Fibroblast of lung (primary cell): ENCODE measurements around the gene RND3. TPM values are rescaled to one million over a fixed set of nuclear protein-coding genes. Genes with fewer than 3 reads are reported as not detected.

ENCODE experiments used
- DNase-seq, 2 donors: peaks; one replicate each; pipeline versions ENCODE4 v3.0.0 to v3.0.0-alpha.2; 2010; ENCODE audit warnings: low read depth in 2 of 2
- H2AFZ ChIP-seq: 2 replicates; pipeline ENCODE4 v1.5.1; 2012; ENCODE audit warnings: low read length, control low read depth, inconsistent platforms
- H3K27ac ChIP-seq: 2 replicates; pipeline ENCODE4 v1.5.1; 2011; ENCODE audit warnings: low read length, control low read depth; ENCODE audit not compliant: insufficient read depth
- H3K27me3 ChIP-seq: 2 replicates; pipeline ENCODE4 v1.5.1; 2011; ENCODE audit warnings: mild to moderate bottlenecking, low read length; ENCODE audit not compliant: control insufficient read depth, insufficient read depth
- H3K36me3 ChIP-seq: 2 replicates; pipeline ENCODE4 v1.5.1; 2011; ENCODE audit warnings: low read length; ENCODE audit not compliant: control insufficient read depth, insufficient read depth
- H3K4me1 ChIP-seq: 2 replicates; pipeline ENCODE4 v1.5.1; 2011; ENCODE audit warnings: low read length; ENCODE audit not compliant: control insufficient read depth, insufficient read depth; ENCODE audit errors: extremely low read depth
- H3K4me2 ChIP-seq: 2 replicates; pipeline ENCODE4 v1.5.1; 2011; ENCODE audit warnings: low read length, control low read depth; ENCODE audit not compliant: insufficient read depth; ENCODE audit errors: extremely low read depth
- H3K4me3 ChIP-seq, 4 experiments: fragments of 200-600 bp in 1 of 4; sonication (generic) in 1 of 4; replicated peaks in 1 of 4; 2 replicates each; pipeline ENCODE4 v1.5.1; 2011 to 2016; ENCODE audit warnings: low read length in 4 of 4, low read depth in 3 of 4, mild to moderate bottlenecking in 3 of 4, control low read depth in 2 of 4, inconsistent platforms in 1 of 4, mixed read lengths in 1 of 4; ENCODE audit not compliant: insufficient read depth in 1 of 4; ENCODE audit errors: control extremely low read depth in 1 of 4
- H3K79me2 ChIP-seq: 2 replicates; pipeline ENCODE4 v1.5.1; 2012; ENCODE audit warnings: mild to moderate bottlenecking, low read length, inconsistent platforms; ENCODE audit not compliant: control insufficient read depth, insufficient read depth
- H3K9ac ChIP-seq: 2 replicates; pipeline ENCODE4 v1.5.1; 2011; ENCODE audit warnings: mild to moderate bottlenecking, low read length, control low read depth; ENCODE audit not compliant: insufficient read depth
- H3K9me3 ChIP-seq: 2 replicates; pipeline ENCODE4 v1.5.1; 2012; ENCODE audit warnings: low read depth, low read length; ENCODE audit not compliant: control insufficient read depth, insufficient read depth
- H4K20me1 ChIP-seq: 2 replicates; pipeline ENCODE4 v1.5.1; 2011; ENCODE audit warnings: low read length; ENCODE audit not compliant: control insufficient read depth, insufficient read depth; ENCODE audit errors: extremely low read depth
- EZH2 ChIP-seq: IDR thresholded peaks from 2 replicates; pipeline ENCODE4 v1.5.1; 2012; ENCODE audit warnings: low read length, control low read depth, mild to moderate bottlenecking; ENCODE audit errors: missing control alignments
- polyA plus RNA-seq, 2 donors: library from polyadenylated mRNA; depleted of rRNA in 1 of 2; stranded (reverse) in 1 of 2; unstranded in 1 of 2; fragments of >200 nt; gene quantifications; 2 replicates each; pipeline ENCODE4 v1.2.1, GENCODE V29; 2011 to 2012; ENCODE audit warnings: missing spikeins in 1 of 2
- total RNA-seq: library from RNA; depleted of rRNA; stranded (reverse); fragments of >200 nt; gene quantifications from 2 replicates; pipeline ENCODE4 v1.2.1, GENCODE V29; 2014
- TF ChIP-seq, protein P1 (sequence below), 2 donors: IDR thresholded peaks in 1 of 2; conservative IDR thresholded peaks in 1 of 2; 1 replicate in 1 of 2; 2 replicates in 1 of 2; pipeline ENCODE4 v1.5.1; 2011 to 2012; ENCODE audit warnings: low read length in 2 of 2, control low read depth in 1 of 2, inconsistent platforms in 1 of 2, low read depth in 1 of 2, mild to moderate bottlenecking in 1 of 2

RND3 gene
- total and polyA plus RNA-seq, 2 donors (not counting 1 experiment from before 2014, with no cell fraction given) = 363 to 1,405 TPM

DNA sequence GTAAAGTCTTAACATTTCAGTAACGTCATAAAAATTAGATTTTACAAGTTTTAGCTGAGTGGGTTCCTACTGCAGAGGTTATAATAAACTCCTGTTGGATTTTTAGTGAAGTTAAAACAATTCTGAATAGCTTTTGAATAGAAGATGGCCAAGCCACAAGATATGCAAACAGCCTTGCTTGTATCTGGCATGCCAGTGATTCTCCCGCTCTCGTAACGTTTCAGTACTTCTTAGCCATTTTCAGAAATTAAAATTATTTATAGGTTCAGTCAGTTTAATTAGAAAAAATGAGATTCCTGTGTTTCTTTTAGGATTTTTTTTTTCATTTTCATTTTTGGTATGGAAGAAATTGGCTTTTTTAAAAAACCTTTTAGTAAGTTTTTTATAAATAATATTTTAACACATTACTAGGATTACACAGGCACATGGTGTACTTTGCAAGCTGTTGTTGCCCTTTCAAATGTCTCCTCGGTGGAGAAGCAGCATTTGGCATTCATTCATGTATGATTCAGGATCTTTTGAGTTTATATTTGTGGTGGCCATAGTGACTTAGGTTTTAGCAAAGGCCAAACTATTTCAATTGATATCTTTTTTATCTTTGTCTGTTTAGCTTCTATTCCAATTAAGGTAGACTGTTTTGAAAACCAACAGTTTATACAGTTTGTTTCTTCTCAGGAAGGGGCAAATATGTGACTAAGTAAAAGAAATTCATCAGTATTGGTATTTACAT, 30.6 kb upstream of the RND3 start:
- H3K79me2 ChIP-seq = no peaks in the 10 kb centered on the region
- H3K9ac ChIP-seq = no peak overlapping the region
- H3K27ac ChIP-seq = peak overlapping the region; percentile 50
- H3K4me2 ChIP-seq = no peak overlapping the region
- H3K36me3 ChIP-seq = no peaks in the 10 kb centered on the region
- no peak overlapping the region for H2AFZ ChIP-seq
- peaks cover 13% of the 10 kb centered on the region for H3K4me1 ChIP-seq
- peak; percentile 73 to 88 for DNase-seq
- H4K20me1 ChIP-seq = no peaks in the 10 kb centered on the region
- H3K27me3 ChIP-seq = no peaks in the 10 kb centered on the region
- no peaks in the 10 kb centered on the region for H3K9me3 ChIP-seq
- TF ChIP-seq, protein P1, sequence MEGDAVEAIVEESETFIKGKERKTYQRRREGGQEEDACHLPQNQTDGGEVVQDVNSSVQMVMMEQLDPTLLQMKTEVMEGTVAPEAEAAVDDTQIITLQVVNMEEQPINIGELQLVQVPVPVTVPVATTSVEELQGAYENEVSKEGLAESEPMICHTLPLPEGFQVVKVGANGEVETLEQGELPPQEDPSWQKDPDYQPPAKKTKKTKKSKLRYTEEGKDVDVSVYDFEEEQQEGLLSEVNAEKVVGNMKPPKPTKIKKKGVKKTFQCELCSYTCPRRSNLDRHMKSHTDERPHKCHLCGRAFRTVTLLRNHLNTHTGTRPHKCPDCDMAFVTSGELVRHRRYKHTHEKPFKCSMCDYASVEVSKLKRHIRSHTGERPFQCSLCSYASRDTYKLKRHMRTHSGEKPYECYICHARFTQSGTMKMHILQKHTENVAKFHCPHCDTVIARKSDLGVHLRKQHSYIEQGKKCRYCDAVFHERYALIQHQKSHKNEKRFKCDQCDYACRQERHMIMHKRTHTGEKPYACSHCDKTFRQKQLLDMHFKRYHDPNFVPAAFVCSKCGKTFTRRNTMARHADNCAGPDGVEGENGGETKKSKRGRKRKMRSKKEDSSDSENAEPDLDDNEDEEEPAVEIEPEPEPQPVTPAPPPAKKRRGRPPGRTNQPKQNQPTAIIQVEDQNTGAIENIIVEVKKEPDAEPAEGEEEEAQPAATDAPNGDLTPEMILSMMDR (conservative IDR thresholded peaks at IDR 0.05 in 1 of 2, IDR thresholded peaks at IDR 0.05 in 1 of 2; ENCODE audit: low read depth in 1 of 2, low read length in 2 of 2) = no peak
- no peak for TF ChIP-seq EZH2
- H3K4me3 ChIP-seq = no peak overlapping the region

DNA sequence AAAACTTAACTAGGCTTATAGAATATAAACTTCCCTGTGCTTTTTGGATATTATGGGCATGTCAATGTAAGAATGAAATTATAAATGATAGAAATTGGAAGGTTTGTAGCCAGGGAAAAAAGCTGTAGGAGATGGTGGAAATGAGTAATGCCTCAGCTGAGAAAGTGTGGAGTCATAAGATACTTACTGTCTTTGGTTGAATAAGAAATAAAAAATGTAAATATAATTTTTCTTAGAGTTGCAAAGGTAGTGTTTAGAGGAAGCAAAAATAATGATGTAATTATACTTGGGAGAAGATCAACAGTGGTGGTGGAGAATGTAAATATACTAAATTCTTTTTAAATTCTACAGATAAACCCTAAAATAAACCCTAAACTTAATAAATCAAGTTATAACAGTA, 26.2 kb upstream of the RND3 start:
- DNase-seq = peak; percentile 51 to 67
- H3K4me3 ChIP-seq = no peak overlapping the region
- no peak overlapping the region for H3K9ac ChIP-seq
- H3K27me3 ChIP-seq = no peaks in the 10 kb centered on the region
- H3K4me1 ChIP-seq = peaks cover 5% of the 10 kb centered on the region
- TF ChIP-seq, protein P1 (conservative IDR thresholded peaks at IDR 0.05 in 1 of 2, IDR thresholded peaks at IDR 0.05 in 1 of 2; ENCODE audit: low read depth in 1 of 2, low read length in 2 of 2) = no peak
- no peak for TF ChIP-seq EZH2
- no peak overlapping the region for H2AFZ ChIP-seq
- H4K20me1 ChIP-seq = no peaks in the 10 kb centered on the region
- H3K9me3 ChIP-seq = no peaks in the 10 kb centered on the region
- no peaks in the 10 kb centered on the region for H3K36me3 ChIP-seq
- H3K27ac ChIP-seq = peak overlapping the region; percentile 61
- no peaks in the 10 kb centered on the region for H3K79me2 ChIP-seq
- no peak overlapping the region for H3K4me2 ChIP-seq

DNA sequence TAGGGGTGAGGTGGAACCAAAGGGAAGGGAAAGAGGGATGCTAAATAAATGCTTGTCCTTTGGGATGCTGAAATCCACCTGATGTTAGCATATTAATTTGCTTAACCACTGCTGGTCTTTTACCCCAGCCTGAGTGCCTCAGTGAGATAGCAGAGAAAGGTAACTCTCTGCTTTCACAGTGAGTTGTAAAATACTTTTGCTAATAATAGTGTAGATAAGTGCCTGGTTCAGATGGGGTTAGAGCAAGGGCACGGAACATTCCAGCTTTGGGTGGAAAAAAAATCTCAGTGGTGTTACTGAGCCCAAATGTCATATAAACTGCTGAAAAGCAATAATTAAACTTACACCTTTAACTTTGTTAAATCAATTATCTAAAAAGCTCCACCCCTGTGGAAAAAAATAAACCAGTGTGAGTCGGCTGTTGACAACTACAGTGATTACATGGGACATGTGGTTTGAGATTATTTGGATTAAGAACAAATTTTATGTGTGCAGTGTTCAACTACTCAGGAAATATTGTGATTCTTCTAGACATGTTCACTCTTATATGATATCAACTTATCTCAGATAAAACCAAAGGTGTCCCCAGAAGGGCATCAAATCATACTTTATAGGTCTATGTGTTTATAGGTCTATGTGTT, 21.1 kb upstream of the RND3 start:
- TF ChIP-seq, protein P1 (conservative IDR thresholded peaks at IDR 0.05 in 1 of 2, IDR thresholded peaks at IDR 0.05 in 1 of 2; ENCODE audit: low read depth in 1 of 2, low read length in 2 of 2) = no peak
- TF ChIP-seq EZH2 = no peak
- H4K20me1 ChIP-seq = no peaks in the 10 kb centered on the region
- no peak overlapping the region for H3K27ac ChIP-seq
- no peak overlapping the region for H3K4me3 ChIP-seq
- no peaks in the 10 kb centered on the region for H3K79me2 ChIP-seq
- H3K4me2 ChIP-seq = no peak overlapping the region
- H3K4me1 ChIP-seq = no peaks in the 10 kb centered on the region
- H3K27me3 ChIP-seq = no peaks in the 10 kb centered on the region
- H3K36me3 ChIP-seq = no peaks in the 10 kb centered on the region
- H3K9me3 ChIP-seq = no peaks in the 10 kb centered on the region
- H3K9ac ChIP-seq = no peak overlapping the region
- no peak for DNase-seq
- no peak overlapping the region for H2AFZ ChIP-seq
